Measurements from ENCODE around the gene LRRC28.

LRRC28 gene

GRCh38 chr15:99250001-99250400 lies 1.3 kb upstream of the LRRC28 start:
- no peak for DNase-seq

GRCh38 chr15:99250494-99250856 lies 806 bp upstream of the LRRC28 start:
- DNase-seq: no peak

DNA sequence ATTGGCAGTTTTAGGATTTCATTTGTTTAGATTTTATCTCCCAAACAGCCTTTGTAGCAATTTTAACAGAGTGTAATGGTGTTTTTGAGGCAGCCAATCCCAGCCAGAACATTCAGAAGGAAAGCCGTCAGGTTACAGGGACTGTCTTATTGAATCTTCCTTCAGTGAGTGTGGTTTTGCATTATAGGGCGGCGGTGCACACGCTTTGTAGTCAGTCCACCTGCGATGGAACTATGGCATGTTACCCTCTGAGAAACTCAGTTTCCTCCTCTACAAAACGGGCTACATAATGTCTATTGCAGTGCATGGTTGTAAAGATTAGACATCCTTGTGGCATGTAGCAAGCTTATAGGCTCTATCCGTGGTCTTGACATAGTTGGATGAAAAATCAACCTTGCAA lies 1.0 kb downstream of the LRRC28 start:
- no peak for DNase-seq

- DNase-seq: no peak
Observed at GRCh38 chr15:99253381-99254090, 2.3 kb downstream of the LRRC28 start.

DNA sequence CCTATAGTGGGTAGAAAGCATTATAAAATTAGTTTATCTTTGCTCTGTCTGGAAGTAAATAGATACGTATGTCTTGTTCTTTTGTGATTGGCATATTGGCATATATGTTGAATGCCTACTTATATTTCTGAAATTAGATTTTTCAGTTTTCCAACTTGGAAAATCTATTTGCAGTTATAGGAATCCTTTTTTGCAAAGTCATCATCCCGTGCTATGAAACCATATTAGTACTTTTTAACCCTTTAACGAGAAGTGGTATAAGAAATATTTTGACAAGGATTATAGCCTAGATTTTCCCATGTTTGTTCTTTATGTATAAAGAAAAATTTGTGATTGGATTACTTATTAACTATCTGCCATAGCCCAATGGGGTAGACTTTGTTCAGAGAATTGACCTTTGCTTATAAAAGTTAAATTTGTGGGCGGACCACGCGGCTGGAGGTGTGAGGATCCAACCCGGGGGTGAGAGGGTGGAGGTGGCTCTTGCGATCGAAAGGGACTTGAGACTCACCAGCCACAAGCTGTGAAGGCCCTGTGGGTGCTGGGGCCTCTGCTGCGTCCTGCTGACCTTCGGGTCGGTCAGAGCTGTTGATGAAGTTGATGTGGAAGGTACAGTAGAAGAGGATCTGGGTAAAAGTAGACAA lies 5.9 kb downstream of the LRRC28 start:
- no peak for DNase-seq

GRCh38 chr15:99264125-99264524 lies 12.8 kb downstream of the LRRC28 start:
- DNase-seq: no peak

DNA sequence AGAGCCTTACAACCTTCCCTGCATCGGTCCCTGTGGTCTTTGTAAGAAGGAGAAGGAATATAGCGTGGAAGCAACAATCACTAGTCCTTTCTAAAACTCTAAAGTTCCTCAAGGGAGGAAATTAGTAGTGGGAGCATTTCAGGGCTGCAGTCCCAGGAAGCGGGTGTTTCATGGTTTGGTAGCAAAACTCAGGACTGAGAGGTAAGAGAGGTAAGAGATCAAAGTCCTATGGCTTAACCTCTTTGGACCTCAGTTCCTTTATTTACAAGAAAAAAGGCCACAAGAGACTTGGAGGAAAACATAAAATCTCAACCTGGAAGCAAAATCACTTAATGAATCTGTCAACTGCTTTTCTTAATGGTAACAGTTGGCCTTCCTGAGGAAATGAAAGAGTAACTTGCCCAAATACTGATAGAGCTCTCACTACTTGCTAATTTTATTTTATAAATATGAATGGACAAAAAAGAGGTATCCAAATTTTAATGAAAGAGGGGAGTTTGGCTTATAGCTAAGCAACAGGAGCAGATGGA lies 14.3 kb downstream of the LRRC28 start:
- no peak for DNase-seq

GRCh38 chr15:99267957-99268356 lies 16.7 kb downstream of the LRRC28 start:
- DNase-seq: no peak

GRCh38 chr15:99268431-99268830 lies 17.1 kb downstream of the LRRC28 start:
- DNase-seq: no peak

- no peak for DNase-seq
Observed at GRCh38 chr15:99273801-99274200, 22.5 kb downstream of the LRRC28 start.

GRCh38 chr15:99275061-99275460 lies 23.8 kb downstream of the LRRC28 start:
- no peak for DNase-seq

DNA sequence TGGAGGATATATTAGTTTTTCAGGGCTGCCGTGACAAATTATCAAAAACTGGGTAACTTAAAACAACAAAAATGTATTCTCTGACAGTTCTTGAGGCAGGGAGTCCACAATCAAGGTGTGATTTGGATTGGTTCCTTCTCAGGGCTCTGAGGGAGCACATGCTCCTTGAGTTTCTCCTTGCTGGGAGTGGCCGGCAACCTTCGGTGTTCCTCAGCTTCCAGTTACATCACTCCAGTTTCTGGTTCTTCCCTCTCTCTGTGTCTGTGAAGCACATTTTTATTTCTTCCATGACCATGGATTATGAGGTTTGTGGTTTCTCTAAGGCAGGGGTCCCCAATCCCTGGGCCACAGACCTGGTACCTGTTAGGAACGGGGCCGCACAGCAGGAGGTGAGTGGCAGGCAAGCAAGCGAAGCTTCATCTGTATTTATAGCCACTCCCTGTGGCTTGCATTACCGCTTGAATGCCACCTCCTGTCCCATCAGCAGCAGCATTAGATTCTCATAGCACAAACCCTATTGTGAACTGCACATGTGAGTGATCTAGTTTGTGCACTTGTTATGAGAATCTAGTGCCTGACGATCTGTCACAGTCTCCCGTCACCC lies 24.3 kb downstream of the LRRC28 start:
- DNase-seq: no peak

DNA sequence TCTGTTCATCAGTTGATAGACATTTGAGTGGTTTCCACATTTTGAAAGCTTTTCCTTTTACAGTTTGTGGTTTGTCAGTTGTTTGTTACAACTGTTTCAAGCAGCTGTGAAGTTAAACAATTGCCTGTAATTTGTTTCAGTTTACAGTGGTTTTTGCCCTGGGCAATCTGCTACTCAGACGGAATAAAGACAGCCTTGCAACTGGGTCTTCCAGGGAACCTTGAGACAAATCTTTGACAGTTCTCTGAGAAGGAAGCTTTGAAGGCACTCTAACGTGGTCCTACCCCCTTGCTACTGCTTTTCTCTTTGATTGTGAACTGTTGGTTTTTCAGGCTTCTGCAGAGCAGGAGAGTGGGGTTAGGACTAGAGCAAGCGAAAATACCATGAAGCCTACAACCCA lies 28.0 kb downstream of the LRRC28 start:
- no peak for DNase-seq

DNA sequence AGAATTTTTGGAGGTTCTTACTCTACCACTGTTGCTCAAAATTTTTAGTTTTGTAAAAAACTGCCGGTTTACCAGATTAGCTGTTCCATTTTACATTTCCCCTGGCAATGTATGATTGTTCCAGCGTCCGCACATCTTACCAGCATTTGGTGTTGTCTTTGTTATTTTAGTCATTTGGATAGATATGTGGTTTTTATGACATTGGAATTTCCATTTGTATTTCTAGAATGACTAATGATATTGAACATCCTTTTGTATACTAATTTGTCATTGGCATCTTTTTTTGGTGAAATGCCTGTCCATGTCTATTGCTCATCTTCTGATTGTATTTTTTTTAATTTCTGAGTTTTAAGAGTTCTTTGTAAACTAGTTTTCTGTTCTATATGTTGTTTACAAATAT lies 28.5 kb downstream of the LRRC28 start:
- no peak for DNase-seq

DNA sequence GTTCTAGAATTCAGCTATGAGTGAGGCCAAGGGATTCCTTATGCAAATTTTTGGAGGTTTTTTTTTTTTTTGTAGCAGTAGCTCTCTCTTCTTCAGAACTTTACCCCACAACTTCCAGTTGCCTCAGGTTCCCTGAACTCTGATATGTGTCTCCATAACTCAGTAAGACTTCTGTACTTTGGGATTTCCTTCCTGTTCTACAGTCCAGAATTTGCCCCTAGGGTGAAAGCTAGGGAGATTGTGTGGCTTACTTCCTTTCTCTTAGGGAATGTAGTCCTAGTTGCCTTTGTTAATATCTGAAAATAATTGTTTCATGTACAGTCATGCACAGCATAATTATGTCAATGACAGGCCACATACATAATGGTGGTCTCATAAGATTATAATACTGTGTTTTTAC lies 30.8 kb downstream of the LRRC28 start:
- no peak for DNase-seq

- no peak for DNase-seq
Observed at GRCh38 chr15:99282586-99282985, 31.3 kb downstream of the LRRC28 start.

GRCh38 chr15:99283717-99284116 lies 32.4 kb downstream of the LRRC28 start:
- no peak for DNase-seq

DNA sequence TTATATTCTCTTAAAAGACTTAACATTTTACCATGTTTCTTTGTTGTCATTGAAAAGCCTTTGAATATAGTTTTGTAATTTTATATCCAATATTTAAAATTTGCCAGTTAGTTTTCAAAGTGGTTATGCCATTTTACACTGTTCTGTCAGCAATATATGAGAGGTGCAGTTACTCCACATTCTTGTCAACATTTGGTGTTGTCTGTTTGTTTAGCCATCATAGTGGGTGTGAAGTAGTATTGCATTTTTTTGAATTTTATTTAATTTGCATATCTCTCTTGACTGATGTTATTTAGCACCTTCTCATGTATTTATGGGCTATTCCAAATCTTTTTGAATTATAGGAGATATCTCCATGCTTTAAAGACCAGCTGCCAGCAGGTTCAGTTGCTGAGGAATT lies 40.4 kb downstream of the LRRC28 start:
- no peak for DNase-seq

DNA sequence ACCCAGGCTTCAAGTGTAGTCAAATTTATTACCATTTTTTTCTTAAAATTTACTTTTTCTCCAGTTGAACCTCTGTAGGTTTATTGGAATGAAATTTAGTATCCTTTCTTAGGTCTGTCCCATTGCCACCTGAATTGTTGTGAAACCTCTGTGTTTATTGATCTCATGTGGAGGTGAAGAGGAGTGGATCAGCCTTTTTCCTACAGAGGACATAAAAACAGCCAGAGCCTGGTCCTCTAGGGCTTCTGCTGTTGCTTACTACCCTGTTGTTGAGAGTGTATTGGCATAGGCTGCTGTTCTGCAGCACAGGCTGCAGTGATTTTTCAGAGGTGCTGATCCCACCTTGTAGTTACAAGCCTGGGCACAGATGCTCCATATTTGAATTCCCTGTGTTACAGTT lies 44.6 kb downstream of the LRRC28 start:
- no peak for DNase-seq

- DNase-seq: no peak
Observed at GRCh38 chr15:99296386-99296785, 45.1 kb downstream of the LRRC28 start.

GRCh38 chr15:99303907-99304306 lies 52.6 kb downstream of the LRRC28 start:
- no peak for DNase-seq

- no peak for DNase-seq
Observed at GRCh38 chr15:99305761-99306505, 54.7 kb downstream of the LRRC28 start.

GRCh38 chr15:99306694-99307338 lies 55.5 kb downstream of the LRRC28 start:
- DNase-seq: no peak
